HEK293T (cell line): ENCODE measurements around the gene CHRNA10.
"Not testable (repeated sequence)": the region's sequence is repeated elsewhere in the genome, so short reads cannot be mapped to it uniquely, and the experiment has no call there.

ENCODE experiments used
- FOXM1 ChIP-seq: fragments of 450-650 bp; IDR thresholded peaks from 2 replicates; pipeline ENCODE4 v1.6.1; 2017; ENCODE audit warnings: mild to moderate bottlenecking, borderline replicate concordance
- SP1 ChIP-seq: fragments of 450-650 bp; IDR thresholded peaks from 2 replicates; pipeline ENCODE4 v1.6.1; 2017
- SUZ12 ChIP-seq: fragments of 450-650 bp; IDR thresholded peaks from 2 replicates; pipeline ENCODE4 v1.6.1; 2016; ENCODE audit warnings: mild to moderate bottlenecking

DNA sequence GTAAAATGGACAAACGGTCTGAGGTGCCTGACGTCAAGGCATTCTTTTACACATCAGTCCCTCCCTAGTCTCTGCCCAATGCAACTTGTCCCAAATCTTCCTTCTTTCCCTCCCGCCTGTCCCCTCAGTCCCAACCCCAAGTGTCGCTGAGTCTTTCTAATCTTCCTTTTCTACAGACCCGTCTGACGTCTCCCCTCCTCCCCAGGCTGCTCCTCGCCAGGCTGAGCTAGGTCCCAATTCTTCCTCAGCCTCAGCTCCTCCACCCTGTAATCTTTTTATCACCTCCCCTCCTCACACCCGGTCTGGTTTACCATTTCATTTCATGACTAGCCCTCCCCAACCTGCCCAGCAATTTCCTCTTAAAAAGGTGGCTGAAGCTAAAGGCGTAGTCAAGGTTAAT, 21.8 kb downstream of the CHRNA10 start:
- not testable (repeated sequence) for TF ChIP-seq FOXM1, SP1, SUZ12
